Colon (tissue), 2 donors: ENCODE data around the gene TSPAN8.
A peak's percentile ranks its signal among the peaks of the same experiment; 100 is the strongest.
"Not testable (repeated sequence)": the region's sequence is repeated elsewhere in the genome, so short reads cannot be mapped to it uniquely, and the experiment has no call there.

Experiments
- FAIRE-seq: peaks from 2 replicates; lab custom pipeline; 2012; peaks lifted over from hg19 to GRCh38; lab: Jason Lieb, UNC
- donor health status: control.
- donor health status: control.

Gene TSPAN8

DNA sequence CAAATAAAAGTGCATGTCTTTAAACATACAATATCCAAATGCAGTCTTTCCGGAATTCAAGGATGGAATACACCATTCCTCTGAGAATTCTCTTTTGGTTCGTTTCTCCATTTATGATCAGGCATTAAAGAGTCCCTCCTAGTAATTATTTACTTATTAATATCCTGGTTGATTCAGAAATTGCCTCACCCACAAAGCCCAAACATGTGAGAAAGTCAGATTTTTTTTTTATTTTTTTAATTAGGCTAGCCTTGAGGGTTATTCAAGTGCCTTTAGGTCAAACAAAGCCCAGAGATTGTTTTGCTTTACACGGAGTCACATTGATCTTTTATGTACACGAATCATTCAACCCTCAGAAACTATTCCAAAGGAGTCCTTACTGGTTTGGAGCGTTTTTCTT lies 6.4 kb upstream of the TSPAN8 start:
- no peak for FAIRE-seq

DNA sequence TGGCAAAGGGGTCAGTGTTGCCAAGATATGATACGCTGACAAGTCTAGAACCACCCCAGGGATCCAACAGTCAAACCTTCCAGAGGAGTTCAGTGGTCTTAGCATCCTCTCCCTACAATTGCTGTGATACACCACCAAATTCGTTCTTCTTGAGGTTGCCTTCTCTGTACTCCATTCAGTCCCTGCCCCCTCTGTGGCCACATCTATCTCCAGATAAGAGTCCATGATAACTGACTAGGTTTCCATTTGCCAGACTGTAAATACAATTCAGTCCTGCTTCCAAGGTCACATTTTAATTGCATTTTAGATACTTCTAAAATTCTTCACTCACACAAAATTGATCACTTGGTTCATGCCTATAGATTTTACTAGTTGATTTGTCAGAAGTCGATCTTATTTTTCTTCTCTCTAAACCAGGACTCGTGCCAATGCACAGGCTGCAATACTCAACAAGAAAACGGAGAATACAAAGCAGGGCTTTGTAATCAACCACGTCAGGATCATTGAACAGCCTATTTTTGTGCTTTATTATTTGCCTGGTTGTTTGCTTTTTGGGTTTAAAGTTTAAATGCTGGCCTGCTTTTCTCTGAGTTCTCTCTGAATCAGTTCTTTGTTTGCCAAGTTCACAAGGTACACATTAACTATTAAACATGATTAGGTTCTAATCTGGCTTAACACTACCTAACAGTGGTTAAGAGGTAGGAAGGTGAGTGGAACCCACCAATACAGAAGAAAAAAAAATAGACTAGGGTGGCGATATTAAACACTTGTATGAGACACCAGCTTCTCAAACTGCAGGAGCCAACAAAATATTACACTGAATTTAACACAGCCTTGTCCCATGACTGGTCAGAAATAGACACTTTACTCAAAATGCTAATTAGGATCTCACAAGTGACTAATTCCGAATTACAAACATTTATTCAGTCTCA lies 5.3 kb upstream of the TSPAN8 start:
- peak; percentile 14 for FAIRE-seq

- peak; percentile 95 for FAIRE-seq
These were observed 3.8 kb upstream of the TSPAN8 start for GRCh38 chr12:71161591-71161990.

DNA sequence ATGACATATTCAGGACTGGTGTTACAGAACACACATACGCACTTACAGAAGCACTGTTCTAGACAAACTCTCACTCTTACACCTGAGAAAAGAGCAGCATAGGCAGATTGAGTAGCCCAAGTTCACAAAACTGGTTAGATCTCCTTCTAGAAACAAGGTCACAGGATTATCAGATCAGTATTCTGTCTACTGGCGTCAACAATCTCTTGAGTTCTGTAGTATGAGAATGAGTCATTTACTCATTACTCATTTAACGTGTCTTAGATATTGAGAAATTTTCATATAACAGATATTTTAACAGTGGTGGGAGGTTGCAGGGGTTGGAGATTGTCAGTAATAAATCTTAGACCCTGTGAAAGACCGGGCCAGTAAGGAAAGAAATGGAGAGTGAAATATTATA lies 2.8 kb upstream of the TSPAN8 start:
- no peak for FAIRE-seq

GRCh38 chr12:71159878-71160277 lies 2.1 kb upstream of the TSPAN8 start:
- FAIRE-seq, result no peak

DNA sequence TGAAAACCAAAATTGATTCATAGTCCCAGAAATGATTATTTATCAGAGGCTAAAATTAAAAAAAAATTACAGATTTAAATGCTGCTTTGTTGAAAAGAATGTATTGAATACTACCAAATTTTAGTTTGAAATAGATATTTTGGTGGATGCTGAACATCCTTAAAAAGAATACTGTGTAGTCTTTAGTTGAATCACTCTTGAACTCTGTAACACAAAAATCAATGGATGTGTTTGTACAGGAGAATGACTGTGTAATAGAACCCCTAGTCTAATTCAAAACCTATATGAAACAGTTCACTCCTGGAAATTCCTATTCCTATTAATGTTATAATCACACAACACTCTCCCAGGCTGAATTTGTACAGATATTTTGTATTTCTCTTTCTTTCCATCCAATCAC lies 1.5 kb upstream of the TSPAN8 start:
- FAIRE-seq, result no peak

DNA sequence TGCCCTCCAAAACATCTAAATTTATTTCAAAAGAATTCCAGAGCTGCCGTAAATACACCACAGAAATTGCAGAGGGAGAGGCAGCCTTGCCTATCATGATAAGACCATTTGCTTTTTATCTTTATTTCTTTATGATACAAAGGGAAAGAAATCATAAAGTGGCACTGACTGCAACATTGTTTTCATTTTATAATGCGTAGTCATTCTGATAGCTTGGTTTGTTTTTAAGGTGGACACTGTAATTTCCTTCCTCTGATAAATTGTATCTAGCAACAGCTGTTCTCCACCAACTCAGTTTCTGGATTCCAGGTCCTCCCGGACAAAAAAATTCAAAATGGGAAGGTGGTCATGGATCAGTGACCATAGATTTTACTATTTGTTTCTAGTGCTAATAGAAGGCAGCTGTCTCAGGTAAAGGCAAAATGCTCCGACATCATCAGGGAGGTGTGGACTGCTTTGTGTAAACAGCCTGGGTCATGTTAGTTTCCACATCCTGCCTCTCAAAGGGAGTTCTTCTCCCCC lies 623 bp upstream of the TSPAN8 start:
- peak; percentile 89 for FAIRE-seq

DNA sequence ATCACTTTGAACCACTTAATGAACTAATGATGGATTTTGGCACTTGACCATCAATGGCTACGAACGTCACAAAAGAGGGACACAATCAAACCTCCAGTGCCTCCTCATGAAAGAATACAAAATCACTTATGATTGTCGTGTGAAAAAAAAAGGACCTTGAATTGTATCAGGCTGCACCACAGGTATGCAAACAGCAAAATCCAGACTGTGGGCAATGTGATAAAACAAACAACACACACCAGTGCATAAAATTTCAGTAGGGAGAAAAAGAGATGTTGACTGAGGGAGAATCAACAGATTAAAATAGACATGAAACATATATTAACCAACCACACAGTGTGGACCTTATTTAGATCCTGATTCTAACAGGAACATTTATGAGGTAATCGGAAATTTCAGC lies 2.6 kb downstream of the TSPAN8 start:
- FAIRE-seq, result no peak

- no peak for FAIRE-seq
These were observed 4.9 kb downstream of the TSPAN8 start for GRCh38 chr12:71152851-71153250.

GRCh38 chr12:71150041-71150440 lies 7.8 kb downstream of the TSPAN8 start:
- not testable (repeated sequence) for FAIRE-seq

- no peak for FAIRE-seq
These were observed 13.1 kb downstream of the TSPAN8 start for GRCh38 chr12:71144682-71145081.

DNA sequence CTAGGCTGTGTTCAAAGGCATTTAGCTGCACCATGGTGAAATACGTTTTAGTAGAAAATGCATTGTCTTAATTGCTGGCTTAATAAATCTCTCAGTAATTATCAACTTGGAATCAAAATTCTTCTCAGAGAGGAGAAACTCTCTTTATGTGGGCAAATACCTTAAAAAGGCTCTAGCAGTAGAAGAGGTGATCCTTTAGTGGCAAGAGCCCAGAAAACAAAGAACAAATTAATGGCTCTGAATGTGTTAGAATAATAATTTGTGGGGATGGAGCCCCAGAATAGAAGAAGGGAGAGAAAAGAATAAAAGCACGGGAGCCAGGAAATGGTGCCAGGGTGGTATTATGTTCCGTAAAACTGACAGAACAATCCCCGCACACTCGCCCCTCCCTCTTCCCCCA lies 14.8 kb downstream of the TSPAN8 start:
- FAIRE-seq, result no peak

GRCh38 chr12:71142016-71142415 lies 15.8 kb downstream of the TSPAN8 start:
- no peak for FAIRE-seq

DNA sequence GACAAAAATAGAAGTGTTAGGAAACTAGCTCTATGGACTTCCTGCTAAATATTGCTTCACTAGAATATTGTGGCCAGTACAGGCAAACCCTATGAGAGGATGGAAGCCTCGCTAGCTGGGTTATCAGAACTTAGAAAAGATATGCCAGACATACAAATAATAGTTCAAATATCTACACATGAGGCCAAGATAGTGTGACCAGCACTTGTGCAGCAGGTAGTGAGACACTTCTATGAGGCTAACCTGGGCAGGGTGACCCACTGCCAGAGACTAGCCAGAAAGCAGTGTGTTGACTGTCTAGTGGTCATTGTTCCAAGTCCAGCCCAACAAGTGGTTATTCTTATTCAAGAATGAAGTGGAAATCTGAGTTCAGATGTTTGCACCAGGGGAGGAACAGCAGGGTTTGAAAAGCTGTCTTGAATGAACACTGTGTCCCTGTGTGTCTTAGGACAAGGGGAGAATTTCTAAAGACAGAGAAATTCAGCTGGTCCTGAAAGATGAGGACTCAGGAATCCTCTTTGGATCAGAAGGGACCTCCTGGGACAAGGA lies 16.3 kb downstream of the TSPAN8 start:
- FAIRE-seq, result no peak

DNA sequence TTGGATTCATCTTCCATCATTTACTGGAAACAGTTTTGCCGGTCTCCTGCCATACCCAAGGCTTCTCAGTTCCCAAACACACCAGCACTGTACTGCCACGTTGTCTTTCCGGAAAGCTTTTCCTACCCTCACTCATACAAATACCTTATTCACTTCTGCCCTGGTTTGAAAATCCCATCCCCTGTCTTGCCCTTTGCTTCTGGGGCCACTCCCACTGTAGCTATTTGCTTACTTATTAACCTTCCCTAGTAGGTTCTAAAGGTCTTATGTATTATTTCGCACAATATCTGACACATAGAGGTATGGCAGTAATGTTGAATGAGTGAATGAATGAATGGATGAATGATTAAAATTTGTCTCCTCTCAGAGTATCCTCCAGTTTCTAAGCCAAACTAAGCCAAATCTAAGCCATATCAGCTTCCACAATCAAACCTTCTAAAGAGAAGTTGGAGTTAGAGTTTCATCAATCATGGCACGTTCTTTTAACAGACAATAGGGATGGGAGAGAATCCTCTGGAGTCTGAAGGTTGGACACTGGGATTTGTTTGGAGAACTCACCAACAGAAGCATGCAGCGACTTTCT lies 18.6 kb downstream of the TSPAN8 start:
- FAIRE-seq, result peak; percentile 24

DNA sequence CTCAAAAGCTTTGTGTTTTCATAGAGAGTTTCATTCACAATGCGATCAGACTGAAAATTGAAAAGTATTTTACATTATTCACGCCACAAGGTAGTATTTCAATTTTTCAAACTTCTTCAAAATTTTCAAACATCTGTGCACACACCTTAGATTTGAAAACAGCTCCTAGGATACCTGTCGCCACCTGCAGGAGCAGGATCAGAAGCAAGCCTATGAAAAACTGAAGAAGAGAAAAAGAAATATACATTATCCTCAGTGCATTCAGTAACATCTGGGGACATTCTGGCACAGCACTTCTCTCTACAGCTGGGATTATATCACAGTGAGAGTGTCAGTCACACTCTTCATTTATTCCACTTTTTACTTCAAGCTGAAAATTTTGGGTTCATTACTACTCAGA lies 19.8 kb downstream of the TSPAN8 start:
- no peak for FAIRE-seq

- FAIRE-seq, result no peak
These were observed 22.0 kb downstream of the TSPAN8 start for GRCh38 chr12:71135812-71136176.

- no peak for FAIRE-seq
These were observed 22.6 kb downstream of the TSPAN8 start for GRCh38 chr12:71135077-71135811.

DNA sequence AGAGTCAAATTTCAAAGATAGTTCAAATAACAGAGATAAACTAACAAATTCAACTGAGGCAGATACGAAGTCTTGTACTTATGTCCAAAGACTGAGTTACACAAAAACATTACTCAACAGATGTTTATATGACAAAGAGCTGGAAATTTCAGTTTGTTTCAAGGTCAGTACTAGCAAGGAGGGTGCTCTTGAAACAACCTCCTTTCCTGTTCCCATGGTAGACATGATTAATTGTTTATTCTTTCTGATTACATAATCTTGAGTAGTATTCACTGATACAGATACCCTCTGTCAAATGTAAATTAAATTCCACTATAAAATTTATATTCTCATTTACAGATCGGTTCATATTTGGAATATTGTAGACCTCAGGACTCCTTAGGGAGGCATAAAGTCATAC lies 23.4 kb downstream of the TSPAN8 start:
- no peak for FAIRE-seq

- no peak for FAIRE-seq
These were observed 27.2 kb downstream of the TSPAN8 start for GRCh38 chr12:71130521-71131069.

GRCh38 chr12:71129364-71129763 lies 28.4 kb downstream of the TSPAN8 start:
- FAIRE-seq, result no peak

- no peak for FAIRE-seq
These were observed 29.5 kb downstream of the TSPAN8 start for GRCh38 chr12:71128191-71128788.
